ENCODE measurements around the gene TMEM128. TPM values are rescaled to one million over a fixed set of nuclear protein-coding genes. Genes with fewer than 3 reads are reported as not detected.
"Not testable (repeated sequence)": the region's sequence is repeated elsewhere in the genome, so short reads cannot be mapped to it uniquely, and the experiment has no call there.

TMEM128 gene
- total RNA-seq, 1 donor from 2014 or later: 15.0 TPM

DNA sequence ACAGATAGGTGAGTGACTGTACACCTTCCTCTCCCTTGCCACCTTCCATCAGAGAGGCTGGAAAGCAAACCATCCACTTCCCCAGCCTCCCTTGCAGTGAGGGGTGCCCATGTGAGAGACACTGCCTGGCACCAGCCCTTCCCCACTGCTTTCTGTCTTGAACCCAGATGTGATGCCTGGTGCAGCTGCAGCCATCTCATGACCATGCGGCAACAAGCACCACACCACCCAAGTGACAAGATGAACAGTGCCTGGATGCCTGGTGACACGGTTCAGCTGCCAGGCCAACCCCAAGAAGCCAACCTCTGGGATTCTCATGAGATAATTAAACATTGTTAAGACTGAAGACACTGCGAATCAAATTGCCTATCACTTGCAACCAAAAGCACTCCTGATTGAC lies 52.7 kb downstream of the TMEM128 start:
- DNase-seq (ENCODE audit: low read depth in 2 of 2): no peak

DNA sequence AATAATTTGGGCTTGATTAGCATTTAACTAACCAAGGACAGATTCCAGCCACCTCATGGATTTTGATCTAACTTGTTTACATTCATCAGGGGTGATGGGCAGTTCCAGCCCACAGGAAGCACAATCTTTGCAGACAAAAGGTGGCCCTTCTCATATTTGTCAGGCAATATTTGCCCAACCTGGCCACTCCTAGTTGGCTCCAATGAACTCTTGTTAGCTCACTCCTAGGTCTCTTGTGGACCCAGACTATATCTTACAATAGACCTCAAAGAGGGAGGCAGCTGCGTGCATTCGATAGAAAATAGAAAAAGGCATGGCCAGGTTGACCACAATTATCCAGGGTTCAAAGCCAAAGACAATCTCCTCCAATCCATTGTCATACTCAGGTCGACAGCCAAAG lies 59.5 kb downstream of the TMEM128 start:
- not testable (repeated sequence) for DNase-seq (ENCODE audit: low read depth in 2 of 2)

Other genes with a start within 250 kb of the TMEM128 start
- not detected in 2 replicates for gene OTOP1, start 21.3 kb downstream of the TMEM128 start, total RNA-seq
- 8.1 and 9.1 TPM in 2 replicates for gene LYAR, start 41.9 kb upstream of the TMEM128 start, total RNA-seq
- 1.8 and 2.4 TPM in 2 replicates for gene ZBTB49, start 42.0 kb upstream of the TMEM128 start, total RNA-seq
- 0.13 and 0.39 TPM in 2 replicates for gene NSG1, start 138.9 kb upstream of the TMEM128 start, total RNA-seq

Measured in dermis microvascular lymphatic vessel endothelial cell (primary cell).